Neuron (in vitro differentiated cells): ENCODE results near the gene SLC39A8.
"Not testable (repeated sequence)": the region's sequence is repeated elsewhere in the genome, so short reads cannot be mapped to it uniquely, and the experiment has no call there.

Experiments used
- H2AFZ ChIP-seq: one replicate; pipeline ENCODE4 v1.6.1; 2013; ENCODE audit warnings: low read depth, mild to moderate bottlenecking, inconsistent platforms, low read length, moderate library complexity
- H3K27me3 ChIP-seq: one replicate; pipeline ENCODE4 v1.6.1; 2013; ENCODE audit warnings: low read length; ENCODE audit not compliant: insufficient read depth
- H3K36me3 ChIP-seq: one replicate; pipeline ENCODE4 v1.6.1; 2013; ENCODE audit warnings: low read length; ENCODE audit not compliant: insufficient read depth
- H3K4me1 ChIP-seq: one replicate; pipeline ENCODE4 v1.6.1; 2013; ENCODE audit warnings: low read length; ENCODE audit not compliant: insufficient read depth
- H3K4me3 ChIP-seq: 2 replicates; pipeline ENCODE4 v1.5.1; 2013; ENCODE audit warnings: mild to moderate bottlenecking, low read length, moderate library complexity
- H3K9me3 ChIP-seq: one replicate; pipeline ENCODE4 v1.6.1; 2013; ENCODE audit warnings: low read length

Gene SLC39A8

GRCh38 chr4:102344954-102345794, at the start of gene SLC39A8:
Gene SLC39A8, minus strand, starts transcription at chr4:102345482. Its CDS starts 820 bp downstream, at chr4:102344662.
- Histone ChIP-seq H3K9me3 (no peaks in the 10 kb centered on the region), H3K4me3 (peak within 1 kb of the TSS; percentile 61), H3K36me3 (no peaks in the 10 kb centered on the region), H3K4me1 (peaks cover 17% of the 10 kb centered on the region), H3K27me3 (peaks cover 9% of the 10 kb centered on the region), H2AFZ (peak within 1 kb of the TSS; percentile 98)

- H3K4me3 ChIP-seq, result no peak overlapping the region
- no peaks in the 10 kb centered on the region for H3K9me3 ChIP-seq
- H2AFZ ChIP-seq, result no peak overlapping the region
- no peaks in the 10 kb centered on the region for H3K4me1 ChIP-seq
- no peaks in the 10 kb centered on the region for H3K27me3 ChIP-seq
- no peaks in the 10 kb centered on the region for H3K36me3 ChIP-seq
Observed at GRCh38 chr4:102392033-102392744, 46.9 kb upstream of the SLC39A8 start.

GRCh38 chr4:102390438-102390837, 45.2 kb upstream of the SLC39A8 start:
- Histone ChIP-seq H3K27me3 (no peaks in the 10 kb centered on the region), H3K4me1 (no peaks in the 10 kb centered on the region), H3K9me3 (no peaks in the 10 kb centered on the region), H2AFZ (no peak overlapping the region), H3K36me3 (no peaks in the 10 kb centered on the region), H3K4me3 (no peak overlapping the region)

DNA sequence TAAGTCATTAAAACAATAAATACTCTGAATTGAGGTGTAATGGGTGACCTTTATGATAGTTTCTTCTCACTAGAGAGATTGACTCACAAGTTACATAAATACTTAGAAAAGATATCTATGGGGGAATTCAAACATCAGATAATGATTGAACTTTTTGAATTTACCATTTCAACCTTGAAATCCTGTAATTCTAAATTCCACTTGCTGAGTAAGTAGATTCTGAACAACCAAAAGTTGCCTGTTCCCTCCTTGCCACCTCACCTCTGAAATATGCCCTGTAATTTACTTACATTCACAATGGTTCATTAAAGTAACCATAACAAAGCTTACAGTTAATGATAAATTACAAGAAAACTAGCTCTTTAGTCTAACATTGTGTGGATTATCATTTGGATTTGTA, 43.3 kb upstream of the SLC39A8 start:
- no peak overlapping the region for H2AFZ ChIP-seq
- no peaks in the 10 kb centered on the region for H3K27me3 ChIP-seq
- H3K4me3 ChIP-seq, result no peak overlapping the region
- no peaks in the 10 kb centered on the region for H3K4me1 ChIP-seq
- no peaks in the 10 kb centered on the region for H3K36me3 ChIP-seq
- no peaks in the 10 kb centered on the region for H3K9me3 ChIP-seq

GRCh38 chr4:102387552-102388150, 42.4 kb upstream of the SLC39A8 start:
- Histone ChIP-seq H3K36me3 (no peaks in the 10 kb centered on the region), H3K4me1 (no peaks in the 10 kb centered on the region), H3K27me3 (no peaks in the 10 kb centered on the region), H2AFZ (no peak overlapping the region), H3K4me3 (no peak overlapping the region), H3K9me3 (no peaks in the 10 kb centered on the region)

DNA sequence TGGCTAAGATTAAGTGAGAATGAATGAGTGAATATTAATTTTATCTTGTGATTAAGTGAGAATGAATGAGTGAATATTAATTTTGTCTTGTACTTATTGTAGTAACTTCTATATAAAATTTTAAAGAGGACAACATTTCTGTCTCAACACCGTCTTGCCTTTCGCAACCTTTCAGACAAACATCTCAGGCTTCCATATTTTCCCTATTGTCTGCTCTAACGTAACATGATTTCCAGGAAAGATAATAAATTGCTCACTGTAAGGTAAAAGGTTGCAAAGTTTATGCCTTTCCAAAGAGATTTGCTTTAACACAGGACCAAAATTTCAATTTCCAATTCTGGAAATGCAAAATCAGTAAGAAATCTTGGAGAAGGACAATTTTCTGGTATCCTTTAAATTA, 41.7 kb upstream of the SLC39A8 start:
- H3K4me1 ChIP-seq, result no peaks in the 10 kb centered on the region
- H2AFZ ChIP-seq, result no peak overlapping the region
- H3K4me3 ChIP-seq, result no peak overlapping the region
- H3K27me3 ChIP-seq, result no peaks in the 10 kb centered on the region
- no peaks in the 10 kb centered on the region for H3K36me3 ChIP-seq
- H3K9me3 ChIP-seq, result no peaks in the 10 kb centered on the region

GRCh38 chr4:102380253-102380652, 35.0 kb upstream of the SLC39A8 start:
- H3K4me1 ChIP-seq, H2AFZ ChIP-seq, H3K36me3 ChIP-seq, H3K4me3 ChIP-seq, H3K27me3 ChIP-seq, H3K9me3 ChIP-seq: not testable (repeated sequence)

GRCh38 chr4:102362922-102363432, 17.7 kb upstream of the SLC39A8 start:
- Histone ChIP-seq H2AFZ (no peak overlapping the region), H3K4me1 (no peaks in the 10 kb centered on the region), H3K36me3 (no peaks in the 10 kb centered on the region), H3K27me3 (no peaks in the 10 kb centered on the region), H3K9me3 (no peaks in the 10 kb centered on the region), H3K4me3 (no peak overlapping the region)

GRCh38 chr4:102358128-102358527, 12.8 kb upstream of the SLC39A8 start:
- Histone ChIP-seq H3K4me1 (no peaks in the 10 kb centered on the region), H3K27me3 (no peaks in the 10 kb centered on the region), H3K4me3 (no peak overlapping the region), H2AFZ (no peak overlapping the region), H3K36me3 (no peaks in the 10 kb centered on the region), H3K9me3 (no peaks in the 10 kb centered on the region)

DNA sequence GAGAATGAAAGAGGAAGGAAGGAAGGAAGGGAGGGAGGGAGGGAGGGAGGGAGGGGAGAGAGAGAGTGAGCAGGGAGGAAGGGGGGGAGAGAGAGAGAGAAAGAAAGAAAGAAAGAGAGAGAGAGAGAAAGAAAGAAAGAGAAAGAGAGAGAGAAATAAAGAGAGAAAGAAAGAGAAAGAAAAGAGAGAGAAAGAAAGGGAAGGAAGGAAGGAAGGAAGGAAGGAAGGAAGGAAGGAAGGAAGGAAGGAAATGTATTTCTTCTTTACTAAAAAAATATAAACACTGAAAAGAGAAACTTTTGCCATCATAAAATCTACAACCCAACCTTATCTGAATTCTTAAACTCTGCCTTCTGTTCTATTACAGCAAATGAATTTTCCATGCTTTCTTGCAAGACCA, 12.4 kb upstream of the SLC39A8 start:
- not testable (repeated sequence) for H3K9me3 ChIP-seq, H3K36me3 ChIP-seq, H3K4me1 ChIP-seq, H3K4me3 ChIP-seq, H3K27me3 ChIP-seq, H2AFZ ChIP-seq

DNA sequence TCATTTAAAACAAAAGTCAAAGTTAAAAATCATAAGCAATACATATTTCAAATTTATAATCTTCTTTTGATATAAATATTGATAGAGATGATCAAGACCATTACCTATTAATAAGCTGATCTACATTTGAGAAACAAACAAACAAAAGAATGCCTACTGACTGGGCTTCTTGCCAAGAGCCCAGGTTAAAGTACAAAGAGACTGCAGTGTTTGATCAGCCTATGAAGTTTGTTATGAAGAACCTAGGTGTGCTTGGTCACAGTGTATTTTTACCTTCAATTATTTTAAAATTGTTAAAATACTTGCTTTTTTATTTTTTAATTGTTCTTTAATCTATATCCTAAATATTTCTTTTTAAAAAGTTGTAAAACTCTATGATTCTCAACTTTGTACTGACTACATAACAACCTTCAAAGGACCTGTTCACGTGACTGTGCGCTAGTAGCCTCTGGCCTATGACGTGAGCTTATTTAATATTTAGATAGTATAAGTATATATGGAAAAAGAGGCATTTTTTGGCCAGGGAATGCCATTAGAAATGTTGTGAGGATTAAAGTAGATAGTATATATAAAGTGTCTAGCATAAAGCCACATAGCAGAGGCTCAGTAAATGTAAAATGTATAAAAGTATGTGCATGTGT, 11.4 kb upstream of the SLC39A8 start:
- H3K4me3 ChIP-seq, result no peak overlapping the region
- H2AFZ ChIP-seq, result no peak overlapping the region
- no peaks in the 10 kb centered on the region for H3K36me3 ChIP-seq
- no peaks in the 10 kb centered on the region for H3K27me3 ChIP-seq
- no peaks in the 10 kb centered on the region for H3K9me3 ChIP-seq
- no peaks in the 10 kb centered on the region for H3K4me1 ChIP-seq

DNA sequence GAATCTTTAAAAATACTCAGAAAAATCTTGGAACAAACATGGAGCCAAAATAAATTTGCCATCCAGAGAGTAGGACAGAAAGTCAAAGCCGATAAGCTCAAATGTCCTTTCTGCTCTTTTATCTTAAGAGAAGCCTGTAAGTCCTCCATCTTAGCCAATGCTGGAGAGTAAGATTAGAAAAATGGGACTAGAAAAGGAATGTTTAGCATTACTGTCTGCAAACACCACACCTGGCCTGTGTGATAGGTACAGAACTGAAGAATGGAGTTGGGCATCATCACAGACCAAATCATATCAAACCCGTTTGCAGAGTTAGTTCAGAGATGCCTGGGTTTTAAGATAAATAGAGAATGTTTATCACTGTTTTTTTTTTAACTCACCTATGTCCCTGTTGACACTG, 10.5 kb upstream of the SLC39A8 start:
- H3K4me1 ChIP-seq, result no peaks in the 10 kb centered on the region
- H3K36me3 ChIP-seq, result no peaks in the 10 kb centered on the region
- H3K27me3 ChIP-seq, result no peaks in the 10 kb centered on the region
- no peak overlapping the region for H2AFZ ChIP-seq
- no peak overlapping the region for H3K4me3 ChIP-seq
- no peaks in the 10 kb centered on the region for H3K9me3 ChIP-seq
